GM21825 (cell line): ENCODE data around the gene DHRS1.

Source experiments
- ATAC-seq: cut with Tn5 transposase; IDR thresholded peaks from one replicate; pipeline ENCODE4 v1.9.1; 2021; ENCODE audit warnings: mild to moderate bottlenecking, moderate library complexity; ENCODE audit not compliant: unreplicated experiment

Gene DHRS1

DNA sequence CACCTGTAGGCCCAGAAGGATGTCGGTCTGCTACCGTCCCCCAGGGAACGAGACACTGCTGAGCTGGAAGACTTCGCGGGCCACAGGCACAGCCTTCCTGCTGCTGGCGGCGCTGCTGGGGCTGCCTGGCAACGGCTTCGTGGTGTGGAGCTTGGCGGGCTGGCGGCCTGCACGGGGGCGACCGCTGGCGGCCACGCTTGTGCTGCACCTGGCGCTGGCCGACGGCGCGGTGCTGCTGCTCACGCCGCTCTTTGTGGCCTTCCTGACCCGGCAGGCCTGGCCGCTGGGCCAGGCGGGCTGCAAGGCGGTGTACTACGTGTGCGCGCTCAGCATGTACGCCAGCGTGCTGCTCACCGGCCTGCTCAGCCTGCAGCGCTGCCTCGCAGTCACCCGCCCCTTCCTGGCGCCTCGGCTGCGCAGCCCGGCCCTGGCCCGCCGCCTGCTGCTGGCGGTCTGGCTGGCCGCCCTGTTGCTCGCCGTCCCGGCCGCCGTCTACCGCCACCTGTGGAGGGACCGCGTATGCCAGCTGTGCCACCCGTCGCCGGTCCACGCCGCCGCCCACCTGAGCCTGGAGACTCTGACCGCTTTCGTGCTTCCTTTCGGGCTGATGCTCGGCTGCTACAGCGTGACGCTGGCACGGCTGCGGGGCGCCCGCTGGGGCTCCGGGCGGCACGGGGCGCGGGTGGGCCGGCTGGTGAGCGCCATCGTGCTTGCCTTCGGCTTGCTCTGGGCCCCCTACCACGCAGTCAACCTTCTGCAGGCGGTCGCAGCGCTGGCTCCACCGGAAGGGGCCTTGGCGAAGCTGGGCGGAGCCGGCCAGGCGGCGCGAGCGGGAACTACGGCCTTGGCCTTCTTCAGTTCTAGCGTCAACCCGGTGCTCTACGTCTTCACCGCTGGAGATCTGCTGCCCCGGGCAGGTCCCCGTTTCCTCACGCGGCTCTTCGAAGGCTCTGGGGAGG, 11.3 kb upstream of the DHRS1 start, which contains the start of gene LTB4R:
LTB4R (plus strand) TSS at position 857 of the 959 bp plus-strand sequence. CDS start 4,150 bp downstream, outside the sequence.
- ATAC-seq = peak; percentile 66

DNA sequence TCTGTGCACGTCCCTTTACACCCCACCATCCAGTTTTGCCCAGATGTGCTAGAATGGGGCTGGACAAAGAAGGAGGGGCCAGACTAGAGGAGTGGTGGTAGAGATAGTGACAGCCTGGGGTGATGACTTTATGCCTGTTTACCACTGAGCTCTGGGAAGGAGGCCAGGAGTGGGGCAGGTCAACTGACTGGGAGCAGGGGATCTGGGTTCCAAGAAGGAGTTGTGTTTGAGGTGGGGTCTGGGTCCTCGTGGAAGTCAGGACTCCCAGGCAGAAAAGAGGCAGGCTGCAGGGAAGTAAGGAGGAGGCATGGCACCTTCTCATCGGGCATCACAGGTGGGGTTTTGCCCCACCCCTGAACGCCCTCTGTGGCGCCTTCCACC, 10.7 kb upstream of the DHRS1 start:
- ATAC-seq = no peak

DNA sequence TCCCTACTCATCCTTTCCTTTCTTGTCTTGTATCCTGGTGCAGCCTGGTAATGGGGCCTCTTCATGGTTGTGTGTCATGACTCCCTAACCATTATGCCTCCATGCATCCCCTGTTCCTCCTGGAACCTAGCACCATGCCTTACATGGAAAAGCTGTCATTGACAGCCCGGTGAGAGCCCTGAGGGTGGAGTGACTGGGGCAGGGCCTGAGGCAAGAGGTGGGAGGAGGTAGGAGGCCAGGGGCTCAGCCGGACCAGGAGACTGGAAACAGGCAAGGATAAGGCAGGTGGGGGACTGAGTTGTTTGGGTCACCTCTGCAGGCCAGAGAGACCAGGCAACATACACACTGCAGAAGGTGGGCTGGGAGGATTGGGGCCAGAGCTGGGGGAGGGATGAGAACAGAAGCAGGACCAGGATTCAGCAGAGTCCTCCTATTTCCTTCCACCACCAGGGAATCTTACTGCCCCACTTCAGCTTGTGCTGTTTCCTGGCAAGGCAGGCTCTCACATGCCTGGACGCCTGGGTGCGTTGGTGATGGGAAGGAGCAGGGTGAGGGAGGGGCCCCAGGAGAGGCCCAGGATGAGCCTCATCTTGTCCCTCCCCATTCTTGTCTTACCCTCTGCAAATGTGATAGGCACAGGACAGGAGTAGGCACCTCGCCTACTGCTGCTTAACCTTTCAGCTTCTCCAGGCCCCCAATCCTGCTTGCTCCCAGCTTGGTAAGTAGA, 10.1 kb upstream of the DHRS1 start, which contains the start of gene LTB4R2:
LTB4R2 (plus strand) TSS at position 603 of the 727 bp plus-strand sequence. CDS start 525 bp downstream, outside the sequence.
- ATAC-seq = no peak

DNA sequence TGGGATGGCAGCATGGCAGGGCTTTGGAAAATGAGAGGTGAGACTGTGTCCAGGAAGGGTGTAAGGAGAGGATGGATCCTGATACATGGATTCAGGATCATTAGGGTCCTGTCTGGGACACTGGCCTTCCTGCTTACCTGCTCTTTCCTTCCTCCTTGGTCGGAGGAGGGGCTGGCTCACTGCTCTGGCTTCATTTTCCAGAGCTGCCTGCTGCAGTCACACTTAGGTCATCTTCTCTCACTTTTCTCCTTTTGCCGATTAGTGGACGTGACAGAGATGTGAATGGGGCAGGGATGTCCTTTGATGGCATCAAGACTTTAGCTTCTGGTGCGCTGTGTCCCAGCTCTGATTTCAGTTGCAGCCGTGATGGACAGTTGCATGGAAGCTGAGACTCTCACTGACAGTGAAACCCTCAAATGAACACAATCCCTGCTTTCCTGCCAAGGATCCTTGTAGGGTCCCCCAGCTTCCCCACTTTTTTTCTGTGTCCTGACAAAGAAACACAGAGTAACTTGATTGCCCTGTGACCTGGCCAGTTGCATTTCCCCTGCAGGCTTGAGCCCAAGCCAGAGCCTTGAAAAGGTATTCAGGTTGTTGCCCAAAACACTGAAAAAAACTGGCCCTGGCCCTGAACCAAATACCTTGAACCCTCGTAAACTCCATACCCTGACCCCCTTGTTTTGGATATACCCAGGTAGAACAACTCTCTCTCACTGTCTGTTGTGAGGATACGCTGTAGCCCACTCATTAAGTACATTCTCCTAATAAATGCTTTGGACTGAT, 9.0 kb upstream of the DHRS1 start:
- ATAC-seq = no peak

DNA sequence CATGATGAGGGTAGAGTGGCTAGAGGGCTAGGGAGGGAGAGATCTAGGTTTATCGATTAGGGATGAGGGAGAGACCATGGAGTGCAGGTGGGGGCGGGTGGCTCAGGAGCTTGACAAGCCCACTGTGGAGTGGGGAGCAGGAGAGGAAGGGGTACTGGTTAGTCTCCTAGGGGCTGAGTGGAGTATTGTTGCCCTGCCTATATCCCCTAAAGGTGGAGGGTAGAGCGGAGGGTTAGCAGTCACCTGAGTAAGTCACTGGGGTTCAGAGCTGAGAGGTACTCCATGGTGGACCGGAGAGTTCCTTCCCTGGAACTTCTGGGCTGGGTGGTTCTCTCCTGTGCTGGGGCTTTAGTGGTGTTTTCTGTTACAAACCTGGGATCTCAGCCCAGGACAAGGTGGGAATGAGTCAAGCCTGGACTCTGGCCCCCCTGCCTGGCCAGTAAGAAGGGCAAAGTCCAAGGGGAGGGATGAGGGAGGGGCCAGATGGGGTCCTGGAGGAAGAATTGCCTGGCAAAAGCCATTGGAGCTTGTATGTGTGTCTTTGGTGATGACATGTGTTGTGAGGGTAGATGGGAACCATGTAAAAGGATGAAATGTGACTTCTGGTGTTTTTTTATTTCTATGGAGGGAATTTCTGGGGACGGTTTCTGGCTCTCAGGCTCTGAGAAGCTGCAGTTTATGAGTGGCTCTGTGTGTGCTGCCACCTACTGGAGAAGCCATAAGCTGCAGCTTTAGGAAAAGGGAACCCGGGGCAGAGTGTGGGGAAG, 8.2 kb upstream of the DHRS1 start, which contains the start of gene CIDEB:
CIDEB (minus strand) TSS at position 403 of the 767 bp plus-strand sequence; CDS start at position 284, 119 bp downstream.
- ATAC-seq = no peak

DNA sequence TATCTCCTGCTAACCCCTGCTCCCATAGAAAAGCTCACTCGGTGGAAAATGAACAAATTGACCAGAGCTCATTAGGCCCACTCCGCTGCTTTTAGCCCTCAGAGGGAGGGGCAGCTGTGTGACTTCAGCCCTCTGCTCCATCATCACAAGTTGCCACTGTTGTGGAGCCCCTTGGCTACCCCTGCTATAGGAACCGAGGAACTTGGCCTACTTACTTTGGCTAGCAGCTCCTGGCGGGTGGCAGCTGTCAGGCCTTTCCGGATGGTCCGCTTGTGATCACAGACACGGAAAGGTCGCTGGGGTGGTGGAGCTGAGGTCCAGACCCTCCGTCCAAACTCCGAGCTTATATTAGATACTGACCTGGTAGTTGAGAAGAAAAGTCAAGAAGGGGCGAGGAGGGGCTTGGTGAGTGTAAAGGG, 7.6 kb upstream of the DHRS1 start:
- ATAC-seq = no peak

DNA sequence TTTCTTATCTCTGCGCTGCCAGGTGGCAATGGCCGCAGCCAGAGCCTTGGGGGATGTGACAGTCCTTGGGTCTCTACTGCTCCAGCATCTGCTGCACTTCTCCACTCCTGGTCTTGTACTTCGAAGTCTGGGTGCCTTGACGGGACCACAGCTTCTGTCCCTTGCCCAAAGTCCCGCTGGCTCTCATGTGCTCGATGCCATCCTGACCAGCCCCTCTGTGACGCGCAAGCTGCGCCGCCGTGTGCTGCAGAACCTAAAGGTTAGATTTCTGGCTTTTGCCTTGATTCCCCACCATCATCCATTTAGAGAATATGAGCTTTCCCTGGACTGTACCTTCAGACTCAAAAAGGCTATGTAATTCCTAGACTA, 4.4 kb upstream of the DHRS1 start:
- no peak for ATAC-seq

DNA sequence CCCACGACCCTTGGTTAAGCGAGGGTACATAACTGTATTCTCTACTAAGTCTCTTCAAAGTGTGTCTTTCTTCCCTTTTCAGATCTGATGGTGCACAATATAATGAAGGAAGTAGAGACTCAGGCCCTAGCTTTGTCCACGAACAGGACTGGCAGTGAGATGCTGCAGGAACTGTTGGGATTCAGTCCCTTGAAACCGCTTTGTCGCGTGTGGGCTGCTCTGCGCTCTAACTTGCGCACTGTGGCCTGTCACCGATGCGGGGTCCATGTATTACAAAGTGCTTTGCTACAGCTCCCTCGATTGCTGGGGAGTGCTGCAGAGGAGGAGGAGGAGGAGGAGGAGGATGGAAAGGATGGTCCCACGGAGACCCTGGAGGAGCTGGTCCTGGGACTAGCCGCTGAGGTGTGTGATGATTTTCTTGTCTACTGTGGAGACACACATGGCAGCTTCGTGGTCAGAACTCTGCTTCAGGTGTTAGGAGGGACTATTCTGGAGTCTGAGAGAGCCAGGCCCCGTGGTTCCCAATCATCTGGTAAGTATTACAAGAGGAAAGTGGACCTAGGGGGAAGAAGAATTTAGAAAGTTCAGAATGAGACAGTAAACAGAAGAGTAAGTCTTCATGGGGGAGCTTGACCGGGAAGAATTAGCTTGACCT, 873 bp upstream of the DHRS1 start:
- no peak for ATAC-seq

DNA sequence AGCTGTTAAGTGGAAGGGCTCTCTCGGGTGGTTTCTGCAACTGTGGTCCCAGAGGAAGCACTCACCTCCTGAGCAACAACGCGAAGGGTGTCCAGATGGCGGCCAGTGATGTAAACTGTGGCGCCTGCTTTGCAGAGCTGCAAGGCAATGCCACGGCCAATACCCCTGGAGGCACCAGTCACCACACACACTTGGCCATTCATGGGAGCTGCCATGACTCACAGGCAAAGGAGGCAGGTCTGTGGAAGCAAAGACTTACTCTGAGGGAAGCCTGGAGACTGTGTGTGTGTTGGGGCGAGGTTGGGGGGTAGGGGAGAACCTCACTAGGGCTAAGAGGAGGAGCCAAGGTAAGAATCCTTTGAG, 707 bp downstream of the DHRS1 start:
- no peak for ATAC-seq

DNA sequence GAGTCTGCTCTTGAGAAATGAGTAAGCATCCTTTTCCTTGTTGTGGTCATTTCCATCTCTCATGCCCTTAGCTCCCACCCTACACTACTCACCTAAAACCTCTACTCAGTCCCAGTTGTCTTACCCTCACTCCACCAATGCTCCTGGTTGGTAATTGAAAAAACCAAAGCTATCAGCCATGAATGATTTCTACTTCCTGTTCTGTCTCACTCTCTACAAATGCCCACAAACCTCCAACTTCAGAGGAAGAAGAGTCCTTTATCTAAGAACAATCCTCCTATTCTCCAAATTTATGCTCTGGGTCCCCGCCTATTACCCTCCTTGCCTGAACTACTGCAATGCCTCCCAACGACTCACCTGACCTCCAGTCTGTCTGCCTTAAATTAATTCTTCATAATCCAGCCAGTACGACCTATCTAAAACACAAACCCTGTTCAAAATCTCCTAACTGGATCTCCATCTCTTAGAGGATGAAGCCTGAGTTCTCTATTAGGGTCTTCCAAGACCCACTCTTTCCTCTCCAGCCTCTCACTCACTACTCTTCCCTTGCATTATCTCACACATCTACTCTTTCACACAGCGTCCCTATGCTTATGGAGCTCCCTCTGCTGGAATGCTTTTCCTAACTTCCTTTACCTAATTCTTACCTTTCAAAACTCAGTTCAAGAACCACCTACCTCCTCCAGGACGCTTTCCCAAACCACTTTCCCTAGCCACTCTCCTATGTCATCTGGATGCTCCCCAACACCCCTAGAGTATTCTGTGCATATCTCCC, 2.2 kb downstream of the DHRS1 start:
- peak; percentile 20 for ATAC-seq

DNA sequence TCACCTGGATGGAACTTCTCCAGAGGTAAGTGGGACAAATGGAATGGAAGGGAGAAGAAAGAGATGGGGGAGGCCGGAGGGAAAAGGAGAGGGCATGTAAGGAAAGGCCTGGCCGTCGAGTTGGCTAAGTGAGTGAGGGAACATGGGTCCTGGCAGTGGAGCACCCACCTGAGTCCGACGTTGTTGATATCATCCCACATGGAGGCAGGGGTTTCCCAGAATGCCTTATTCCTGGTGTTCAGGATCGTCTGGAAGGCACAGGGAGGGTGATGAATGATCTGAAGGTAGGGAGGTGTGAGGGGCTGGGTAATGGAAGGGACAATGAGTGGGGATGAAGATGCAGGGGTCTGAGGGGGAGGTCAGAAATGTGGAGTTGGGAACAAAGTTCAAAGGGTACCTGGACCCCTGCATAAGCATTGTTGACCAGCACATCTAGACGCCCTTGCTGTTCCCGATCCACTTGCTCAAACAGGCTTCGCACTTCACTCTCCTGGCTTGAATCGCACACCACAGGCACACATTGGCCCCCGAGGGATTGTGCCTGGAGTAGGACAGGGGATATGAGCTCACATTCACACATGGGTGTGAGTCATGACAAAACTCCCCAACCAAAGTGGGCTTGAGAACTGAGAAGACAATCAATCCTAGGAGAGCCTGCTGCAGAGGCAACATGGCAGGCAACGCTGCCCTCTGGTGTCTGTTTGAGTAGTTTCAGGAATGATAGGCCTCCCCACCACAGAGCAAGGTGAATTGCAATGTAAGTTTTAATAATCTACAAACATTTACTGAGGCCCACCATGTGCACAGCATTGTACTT, 3.0 kb downstream of the DHRS1 start:
- peak; percentile 45 for ATAC-seq

DNA sequence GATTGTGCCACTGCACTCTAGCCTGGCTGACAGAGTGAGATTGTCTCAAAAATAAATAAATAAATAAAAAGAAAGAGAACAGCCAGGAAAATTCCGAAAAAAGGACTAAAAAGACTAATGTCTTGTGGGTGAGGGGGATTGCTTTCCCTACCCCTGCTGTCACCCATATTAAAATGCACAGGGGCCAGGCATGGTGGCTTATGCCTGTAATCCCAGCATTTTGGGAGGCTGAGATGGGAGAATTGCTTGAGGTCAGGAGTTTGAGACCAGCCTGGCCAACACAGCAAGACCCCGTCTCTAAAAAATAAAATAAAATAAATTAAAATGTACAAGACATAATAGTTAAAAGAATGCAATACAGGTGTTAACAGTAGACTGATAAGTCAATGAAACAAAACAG, 6.1 kb downstream of the DHRS1 start:
- ATAC-seq = no peak

DNA sequence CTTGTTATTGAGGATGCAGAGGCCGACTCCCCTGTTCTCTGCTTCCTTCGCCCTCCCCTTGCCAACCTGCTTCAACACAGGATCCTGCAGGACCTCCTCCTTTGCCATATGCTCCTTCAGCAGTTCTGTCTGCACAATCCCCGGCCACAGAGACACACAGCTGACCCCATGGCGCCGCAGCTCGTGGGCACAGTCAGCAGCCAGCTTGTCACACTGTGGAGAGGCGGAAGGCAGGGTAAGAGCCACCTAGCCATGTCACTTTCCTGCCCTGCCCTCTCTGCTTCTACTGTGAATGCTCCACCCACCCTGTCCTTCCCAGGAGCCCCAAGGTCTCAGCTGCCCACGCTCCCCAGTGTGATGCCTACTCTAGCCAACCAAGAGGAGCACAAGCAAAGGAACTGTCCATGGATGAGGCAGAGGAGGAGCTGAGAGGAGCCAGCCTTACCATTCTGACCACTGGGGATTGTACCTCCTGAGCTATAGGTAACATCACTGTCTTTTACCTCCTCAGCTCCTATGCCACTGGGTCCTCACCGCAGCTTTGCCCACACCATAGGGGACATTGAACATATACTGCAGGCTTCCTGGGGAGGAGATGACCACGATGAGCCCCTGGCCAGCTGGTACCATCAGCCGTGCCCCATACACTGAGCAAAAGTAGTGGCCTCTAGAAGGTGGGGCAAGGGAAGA, 7.3 kb downstream of the DHRS1 start:
- no peak for ATAC-seq

DNA sequence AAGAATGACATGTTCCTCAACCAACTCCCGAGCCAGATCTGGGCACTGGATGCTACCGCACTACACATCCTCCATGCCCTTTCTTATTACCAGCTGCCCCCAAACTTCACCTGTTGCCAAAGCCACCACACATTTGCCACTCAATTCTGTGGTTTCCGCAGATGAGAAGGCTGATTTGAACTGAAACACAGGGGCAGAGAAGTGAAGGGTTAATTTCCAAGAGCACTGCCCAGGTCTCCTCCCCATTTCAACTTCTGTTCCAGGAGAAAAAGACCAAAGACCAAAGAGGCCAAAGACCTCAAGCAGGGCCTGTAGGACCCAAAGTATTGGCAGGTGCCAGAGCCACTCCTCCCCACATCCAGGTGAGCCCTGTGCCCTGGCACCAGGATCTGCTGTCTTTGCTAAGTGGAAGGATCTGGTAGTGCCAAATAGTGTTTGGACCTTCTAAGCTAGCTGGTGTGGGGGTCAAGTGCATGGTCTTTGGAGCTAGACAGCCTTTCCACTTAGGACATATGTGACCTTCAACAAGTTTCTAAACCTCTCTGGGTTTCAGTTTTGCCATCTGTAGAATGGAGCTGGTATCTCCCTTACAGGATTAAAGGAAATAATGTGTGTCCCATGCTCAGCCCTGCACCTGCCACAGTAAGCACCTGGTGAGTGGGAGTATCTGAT, 8.0 kb downstream of the DHRS1 start:
- ATAC-seq = no peak

DNA sequence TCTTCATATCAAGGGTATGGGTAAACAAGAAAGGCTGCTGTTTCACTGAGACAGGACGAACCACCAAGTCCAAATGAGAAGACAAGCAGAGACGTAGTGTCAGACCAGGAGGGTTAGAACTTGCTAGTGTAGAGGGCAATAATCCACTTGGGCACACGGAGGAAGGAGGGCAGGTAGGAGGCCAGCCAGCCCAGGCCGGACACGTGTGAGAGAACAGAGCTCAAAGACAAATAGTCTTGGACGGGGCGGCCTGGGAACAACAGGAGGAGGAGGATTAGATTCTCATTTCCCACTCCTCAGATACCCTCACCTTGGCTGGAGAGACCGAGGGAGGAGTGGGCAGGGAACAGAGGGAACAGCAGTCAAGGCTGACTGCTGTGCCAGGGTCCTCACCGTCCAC, 8.8 kb downstream of the DHRS1 start:
- no peak for ATAC-seq

DNA sequence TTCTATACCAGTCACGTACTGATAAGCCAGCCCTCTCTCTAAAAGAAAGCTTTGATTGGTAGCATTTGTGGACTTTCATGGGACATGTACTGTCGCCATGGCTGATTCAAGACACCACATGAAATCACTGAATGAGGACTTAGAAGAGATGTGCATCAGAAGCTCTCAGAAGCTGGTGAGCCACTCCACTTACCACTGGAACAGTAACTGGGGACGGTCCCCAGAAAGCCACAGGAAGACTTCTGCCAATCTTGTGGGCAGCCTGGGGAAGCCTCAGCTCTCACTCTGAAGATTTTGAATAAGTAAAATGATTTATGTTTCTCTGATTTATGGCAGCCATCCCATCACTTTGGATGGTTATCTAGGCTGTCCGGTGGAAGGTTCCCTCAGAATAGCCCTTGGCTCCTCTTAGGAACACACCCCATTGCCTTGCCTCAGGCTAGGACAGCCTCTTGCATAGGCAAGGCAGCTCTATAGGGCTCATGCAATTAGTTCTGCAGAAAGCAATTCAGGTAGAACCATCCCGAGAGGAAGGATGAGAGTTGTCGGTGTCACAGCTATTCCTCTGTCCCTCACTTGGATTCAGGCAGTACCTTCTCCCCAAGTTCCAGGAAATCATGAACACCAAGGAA, 9.8 kb downstream of the DHRS1 start:
- peak; percentile 83 for ATAC-seq

DNA sequence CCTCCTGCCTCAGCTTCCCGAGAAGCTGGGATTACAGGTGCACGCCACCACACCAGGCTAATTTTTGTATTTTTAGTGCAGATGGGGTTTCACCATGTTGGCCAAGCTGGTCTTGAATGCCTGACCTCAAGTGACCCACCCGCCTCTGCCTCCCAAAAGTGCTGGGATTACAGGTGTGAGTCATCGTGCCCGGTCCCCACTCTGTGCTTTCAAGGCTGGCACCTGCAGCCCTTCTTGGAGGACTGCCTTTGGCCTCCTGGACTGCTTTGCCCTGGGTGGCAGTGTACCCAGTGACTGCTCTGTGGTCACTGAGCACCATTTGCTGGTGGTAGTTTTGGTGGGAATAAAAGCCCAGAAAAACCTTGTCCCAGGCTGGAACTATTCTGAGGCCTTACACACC, 12.6 kb downstream of the DHRS1 start:
- ATAC-seq = no peak
